GM13977 (cell line): ENCODE data around the gene TECTB.

Experiments used
- DNase-seq: peaks from one replicate; pipeline ENCODE4 v3.0.0; 2012; ENCODE audit warnings: low spot score
- in situ Hi-C: fragments of 300-500 bp; cut with MboI; formaldehyde crosslinking; loops from one replicate; pipeline ENCODE4 v1.12.0; 2022; ENCODE audit warnings: low sequenced_read_pairs, low pct_unique_long_range_greater_than_20kb, mixed read lengths, inconsistent platforms; ENCODE audit not compliant: unreplicated experiment
- TF ChIP-seq, protein P1 (sequence below): IDR thresholded peaks from 2 replicates; pipeline ENCODE4 v1.5.1; 2012; ENCODE audit warnings: mild to moderate bottlenecking, control low read depth; ENCODE audit not compliant: insufficient read depth; ENCODE audit errors: extremely low read depth, missing control alignments

TECTB gene

DNA sequence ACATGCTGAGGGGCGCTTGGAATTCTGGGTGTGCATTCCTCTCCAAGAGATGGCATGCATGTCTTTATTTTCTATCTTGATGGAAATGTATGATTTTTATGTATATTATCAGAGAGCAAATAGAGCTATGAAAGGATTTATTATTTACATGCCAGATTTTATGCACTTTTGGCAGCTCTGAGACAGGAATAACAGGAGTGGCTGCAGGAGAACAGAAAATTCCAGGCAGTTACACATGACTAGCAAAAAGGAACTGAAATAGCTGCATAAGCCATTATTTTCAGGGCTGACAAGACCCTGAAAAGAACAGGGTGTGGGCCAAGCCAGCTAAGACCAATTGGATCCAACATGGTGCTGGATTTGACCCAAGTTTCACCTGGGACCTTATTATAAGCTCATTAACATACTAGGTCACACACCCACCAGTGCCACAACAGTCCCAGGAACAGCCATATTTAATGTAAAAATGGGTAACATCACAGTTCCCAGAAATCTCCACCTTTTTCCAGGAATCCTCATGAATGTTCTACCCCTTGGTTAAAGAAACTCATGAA is 47.5 kb downstream of the TECTB start:
- in situ Hi-C loops: no loop called here
- TF ChIP-seq, protein P1, sequence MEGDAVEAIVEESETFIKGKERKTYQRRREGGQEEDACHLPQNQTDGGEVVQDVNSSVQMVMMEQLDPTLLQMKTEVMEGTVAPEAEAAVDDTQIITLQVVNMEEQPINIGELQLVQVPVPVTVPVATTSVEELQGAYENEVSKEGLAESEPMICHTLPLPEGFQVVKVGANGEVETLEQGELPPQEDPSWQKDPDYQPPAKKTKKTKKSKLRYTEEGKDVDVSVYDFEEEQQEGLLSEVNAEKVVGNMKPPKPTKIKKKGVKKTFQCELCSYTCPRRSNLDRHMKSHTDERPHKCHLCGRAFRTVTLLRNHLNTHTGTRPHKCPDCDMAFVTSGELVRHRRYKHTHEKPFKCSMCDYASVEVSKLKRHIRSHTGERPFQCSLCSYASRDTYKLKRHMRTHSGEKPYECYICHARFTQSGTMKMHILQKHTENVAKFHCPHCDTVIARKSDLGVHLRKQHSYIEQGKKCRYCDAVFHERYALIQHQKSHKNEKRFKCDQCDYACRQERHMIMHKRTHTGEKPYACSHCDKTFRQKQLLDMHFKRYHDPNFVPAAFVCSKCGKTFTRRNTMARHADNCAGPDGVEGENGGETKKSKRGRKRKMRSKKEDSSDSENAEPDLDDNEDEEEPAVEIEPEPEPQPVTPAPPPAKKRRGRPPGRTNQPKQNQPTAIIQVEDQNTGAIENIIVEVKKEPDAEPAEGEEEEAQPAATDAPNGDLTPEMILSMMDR: no peak
- DNase-seq: no peak

DNA sequence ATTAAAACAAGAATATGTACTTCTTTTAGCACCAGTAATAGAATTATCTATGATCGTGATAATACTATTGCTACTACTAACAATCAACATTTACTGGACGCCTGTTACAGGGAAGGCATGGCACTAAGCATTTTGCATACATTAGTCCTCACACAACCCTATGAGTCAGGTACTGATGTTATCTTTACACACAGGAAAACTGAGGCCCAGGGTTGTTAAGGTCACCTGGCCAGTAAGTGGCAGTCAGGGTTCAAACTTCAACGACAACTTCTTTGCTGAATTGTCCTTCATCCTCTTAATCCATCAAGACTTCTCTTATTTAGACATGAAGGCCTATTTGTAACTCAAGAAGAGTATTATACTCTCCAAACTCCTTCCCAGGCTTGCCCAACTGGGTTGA is 48.8 kb downstream of the TECTB start:
- TF ChIP-seq, protein P1: no peak
- in situ Hi-C loops: no loop called here
- DNase-seq: no peak

DNA sequence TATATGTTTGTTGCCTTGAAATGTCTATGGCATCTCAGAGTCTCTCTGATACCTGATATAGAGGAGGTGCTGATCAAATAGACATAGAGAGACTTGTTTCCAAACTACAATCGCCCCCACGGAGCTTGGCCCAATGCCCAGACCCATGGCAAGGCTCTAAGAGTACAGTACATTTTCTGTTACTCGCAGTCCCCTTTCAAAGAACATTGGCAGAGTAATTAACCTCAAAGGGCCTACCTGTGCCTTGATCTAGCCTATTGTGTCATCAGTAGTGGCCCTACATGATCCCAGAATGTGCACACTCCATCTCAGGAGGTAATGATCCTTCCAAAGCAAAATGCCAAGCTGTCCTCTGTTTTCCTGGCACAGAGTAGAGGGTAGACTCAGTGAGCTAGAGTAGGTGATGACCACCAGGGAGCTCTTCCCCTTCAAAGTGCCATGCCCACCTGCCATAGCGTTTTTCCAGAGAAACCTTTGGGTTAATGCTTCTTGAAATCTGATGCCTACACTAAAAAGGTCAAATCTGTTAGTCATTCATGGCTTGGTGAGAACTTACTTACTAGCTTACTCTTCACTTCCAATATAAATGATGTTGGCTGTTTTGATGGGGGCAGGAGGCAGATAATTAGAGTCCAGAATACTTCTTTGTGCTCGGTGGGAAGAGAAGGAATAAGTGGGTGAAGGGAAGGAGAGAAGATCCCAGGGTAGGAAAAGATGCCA is 49.5 kb downstream of the TECTB start:
- DNase-seq: no peak
- TF ChIP-seq, protein P1: no peak
- in situ Hi-C loops: no loop called here

DNA sequence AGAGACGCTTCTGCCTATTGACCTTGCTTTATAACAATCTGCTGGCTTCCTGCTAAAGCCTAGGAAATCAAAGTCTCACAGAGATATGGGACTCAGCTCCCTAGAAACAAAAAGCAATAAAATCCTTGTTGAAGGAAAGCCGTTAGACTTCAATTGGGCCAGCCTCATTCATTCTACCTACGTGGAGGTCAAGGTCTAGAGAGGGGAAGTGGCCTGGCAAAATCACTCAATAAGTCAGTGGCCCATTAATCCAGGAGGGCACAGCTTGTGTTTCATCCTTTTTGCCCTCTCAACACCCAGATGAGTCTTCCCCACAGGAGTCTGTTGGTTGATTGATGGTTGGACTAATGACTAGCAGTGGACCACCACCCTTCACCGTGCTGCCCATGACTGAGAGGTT is 50.3 kb downstream of the TECTB start:
- TF ChIP-seq, protein P1: no peak

DNA sequence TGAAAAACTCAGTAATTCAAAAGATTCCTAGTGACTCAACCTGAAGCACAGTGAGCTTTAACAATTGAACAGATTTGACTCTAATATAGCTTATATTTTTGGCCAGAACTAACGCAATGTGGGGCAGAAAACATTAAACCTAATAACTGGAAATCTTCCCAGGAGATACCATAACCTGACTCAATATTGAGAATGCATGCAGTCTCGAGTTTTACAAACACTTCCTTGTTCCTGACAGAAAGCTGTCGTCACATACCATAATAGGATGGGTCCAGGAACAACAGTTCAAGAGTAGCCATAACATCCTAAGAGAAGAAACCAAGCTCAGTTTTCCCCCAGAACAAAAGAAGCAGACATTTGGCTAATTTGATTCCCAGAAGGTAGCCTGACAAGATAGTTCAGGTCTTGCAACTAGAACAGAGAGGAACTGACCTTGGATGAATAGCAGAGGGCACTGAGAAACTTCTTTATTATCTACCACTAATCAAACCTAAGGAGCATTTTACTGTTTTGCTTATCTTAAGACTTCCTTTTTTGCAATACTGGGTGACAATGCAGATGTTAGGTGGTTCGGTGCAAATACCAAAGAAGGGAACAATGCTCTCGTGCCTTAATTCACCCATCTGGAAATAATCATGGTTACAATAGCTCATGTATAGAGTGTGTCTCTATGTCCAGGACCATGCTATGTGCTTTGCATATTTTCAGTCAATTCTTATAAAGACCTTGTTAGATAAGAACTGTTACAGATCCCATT is 52.1 kb downstream of the TECTB start:
- TF ChIP-seq, protein P1: no peak
- in situ Hi-C loops: no loop called here
- DNase-seq: no peak

More for the DNA sequence above, 50.3 kb downstream of the TECTB start:
- no peak for DNase-seq
- in situ Hi-C loops: no loop called here

DNA sequence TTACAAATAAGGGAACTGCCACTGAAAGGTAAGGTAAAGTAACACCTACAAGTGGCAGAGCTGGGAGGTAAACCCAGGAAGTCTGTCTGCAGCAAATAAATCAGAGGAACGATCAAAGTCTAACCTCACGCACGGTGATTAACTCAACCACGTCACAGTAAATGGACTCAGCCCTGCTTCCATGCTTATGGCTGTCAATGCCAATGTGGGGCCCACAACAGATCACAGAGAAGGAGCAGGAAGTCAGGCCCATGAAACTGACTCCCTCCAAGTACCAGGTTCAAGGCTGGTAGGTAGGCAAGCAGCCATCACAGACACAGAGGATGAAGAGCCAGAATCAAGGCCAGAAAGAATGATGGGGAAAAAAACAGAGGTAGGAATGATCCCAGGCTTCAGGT is 52.7 kb downstream of the TECTB start:
- TF ChIP-seq, protein P1: no peak
- in situ Hi-C loops: no loop called here
- DNase-seq: no peak
